Activated T-helper 9 cell treated with anti-CD3 and anti-CD28 coated beads, Interleukin-2, amount 50 U/mL, for 16 hours (primary cell): ENCODE measurements around the gene FBXO10.
"Not testable (repeated sequence)": the region's sequence is repeated elsewhere in the genome, so short reads cannot be mapped to it uniquely, and the experiment has no call there.

ENCODE experiments used
- DNase-seq: peaks from one replicate; pipeline ENCODE4 v3.0.0-alpha.2; 2020; ENCODE audit warnings: low read depth

Gene FBXO10

DNA sequence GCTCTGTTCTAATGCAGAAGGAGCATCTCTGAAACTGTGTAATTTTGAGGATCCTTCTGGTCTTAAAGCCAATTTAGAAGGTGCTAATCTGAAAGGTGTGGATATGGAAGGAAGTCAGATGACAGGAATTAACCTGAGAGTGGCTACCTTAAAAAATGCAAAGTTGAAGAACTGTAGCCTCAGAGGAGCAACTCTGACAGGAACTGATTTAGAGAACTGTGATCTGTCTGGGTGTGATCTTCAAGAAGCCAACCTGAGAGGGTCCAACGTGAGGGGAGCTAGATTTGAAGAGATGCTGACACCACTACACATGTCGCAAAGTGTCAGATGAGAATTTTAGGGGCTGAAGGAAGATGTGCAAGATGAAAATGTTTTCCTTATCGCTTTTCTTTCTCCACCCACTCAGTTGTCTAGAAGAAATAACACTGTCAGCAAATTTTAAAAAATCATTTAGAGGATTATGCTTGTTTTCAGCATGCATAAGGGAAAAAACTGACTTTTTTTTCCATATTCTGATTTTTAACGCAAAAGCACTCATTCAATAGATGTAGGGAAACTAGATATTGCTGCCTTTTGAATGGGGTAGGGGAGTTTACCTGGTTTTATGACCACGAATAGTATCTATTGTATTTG, 98.1 kb downstream of the FBXO10 start:
- DNase-seq = not testable (repeated sequence)

- not testable (repeated sequence) for DNase-seq
These were observed 98.7 kb downstream of the FBXO10 start for GRCh38 chr9:37477443-37477842.

DNA sequence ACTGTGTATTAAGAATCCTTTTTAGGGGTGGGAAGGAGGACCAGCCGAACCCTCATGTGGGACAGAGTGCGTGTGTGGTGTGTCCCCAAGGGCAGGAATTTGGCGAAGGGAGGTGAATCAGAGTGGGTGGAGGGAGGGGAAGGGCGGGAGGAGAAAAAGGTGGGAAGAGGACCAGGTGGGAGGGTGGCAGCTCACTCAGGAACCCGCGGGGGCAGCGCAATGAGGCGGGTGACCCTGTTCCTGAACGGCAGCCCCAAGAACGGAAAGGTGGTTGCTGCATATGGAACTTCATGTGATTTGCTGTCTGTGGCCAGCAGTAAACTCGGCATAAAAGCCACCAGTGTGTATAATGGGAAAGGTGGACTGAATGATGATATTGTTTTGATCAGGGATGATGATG, 99.2 kb downstream of the FBXO10 start:
- no peak for DNase-seq

- DNase-seq = no peak
These were observed 101.7 kb downstream of the FBXO10 start for GRCh38 chr9:37474438-37474837.

DNA sequence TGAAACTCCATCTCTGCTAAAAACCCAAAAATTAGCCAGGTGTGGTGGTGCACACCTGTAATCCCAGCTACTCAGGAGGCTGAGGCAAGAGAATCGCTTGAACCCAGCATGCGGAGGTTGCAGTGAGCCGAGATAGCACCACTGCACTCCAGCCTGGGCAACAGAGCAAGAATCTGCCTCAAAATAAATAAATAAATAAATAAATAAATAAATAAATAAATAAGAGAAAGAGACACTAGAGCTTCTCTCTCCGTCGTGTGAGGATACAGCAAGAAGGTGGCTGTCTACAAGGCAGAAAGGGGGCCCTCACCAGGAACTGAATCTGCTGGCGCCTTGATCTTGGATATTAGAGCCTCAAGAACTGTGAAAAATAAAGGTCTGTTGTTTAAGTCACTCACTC, 102.2 kb downstream of the FBXO10 start:
- not testable (repeated sequence) for DNase-seq

DNA sequence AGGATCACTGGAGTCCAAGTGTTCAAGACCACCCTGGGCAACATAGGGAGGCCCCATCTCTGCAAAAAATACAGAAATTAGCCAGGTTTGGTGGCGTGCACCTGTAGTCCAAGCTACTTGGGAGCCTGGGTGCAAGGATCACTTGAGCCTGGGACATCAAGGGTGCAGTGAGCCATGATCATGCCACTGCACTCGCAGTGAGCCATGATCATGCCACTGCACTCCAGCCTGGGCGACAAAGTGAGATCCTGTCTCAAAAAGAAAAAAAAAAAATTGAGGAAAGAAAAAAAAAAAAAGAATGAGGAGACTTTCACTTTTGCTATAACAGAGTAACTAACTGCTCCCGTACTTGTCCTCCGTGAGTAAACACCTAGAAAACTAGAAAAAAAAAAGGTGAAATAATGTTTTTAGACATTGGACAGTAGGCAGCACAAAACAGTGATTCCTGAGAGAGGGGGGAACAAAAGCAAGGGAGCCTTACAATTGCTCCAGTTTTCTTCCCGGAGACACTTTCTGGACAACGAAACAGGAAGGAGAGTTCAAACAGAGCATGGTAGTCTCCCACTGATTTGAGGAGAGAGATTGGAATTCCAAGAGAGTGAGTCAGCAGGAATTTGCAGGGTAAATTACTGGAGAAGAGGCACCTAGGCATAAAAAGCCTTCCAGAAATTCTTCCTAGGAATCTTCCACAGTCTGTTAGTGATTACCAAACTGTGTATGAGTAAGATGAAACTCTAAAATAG, 104.1 kb downstream of the FBXO10 start:
- no peak for DNase-seq

- DNase-seq = no peak
These were observed 107.6 kb downstream of the FBXO10 start for GRCh38 chr9:37468620-37469019.

DNA sequence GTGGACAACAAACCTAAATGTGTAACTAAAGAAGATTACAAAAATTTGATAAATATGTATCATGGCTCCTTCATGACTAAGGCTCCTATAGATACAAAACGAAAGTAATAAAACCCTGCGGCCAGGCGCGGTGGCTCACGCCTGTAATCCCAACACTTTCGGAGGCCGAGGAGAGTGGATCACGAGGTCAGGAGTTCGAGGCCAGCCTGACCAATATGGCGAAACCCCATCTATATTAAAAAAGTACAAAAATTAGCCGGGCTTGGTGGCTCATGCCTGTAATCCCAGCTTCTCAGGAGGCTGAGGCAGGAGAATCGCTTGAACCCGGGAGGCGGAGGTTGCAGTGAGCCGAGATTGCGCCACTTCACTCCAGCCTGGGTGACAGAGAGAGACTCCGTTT, 108.7 kb downstream of the FBXO10 start:
- not testable (repeated sequence) for DNase-seq

- DNase-seq = peak; percentile 2
These were observed 110.0 kb downstream of the FBXO10 start for GRCh38 chr9:37466037-37466709.

- DNase-seq = peak; percentile 98
These were observed 110.7 kb downstream of the FBXO10 start, which contains the start of gene ZBTB5 for GRCh38 chr9:37465249-37466036. Gene ZBTB5 (minus strand): TSS chr9:37465450. CDS start chr9:37442551, 22,899 bp downstream.

- peak; percentile 53 for DNase-seq
These were observed 111.5 kb downstream of the FBXO10 start for GRCh38 chr9:37464426-37465248.

GRCh38 chr9:37464006-37464405, 112.2 kb downstream of the FBXO10 start:
- no peak for DNase-seq
